ENCODE measurements around the gene MACROD2. TPM values are rescaled to one million over a fixed set of nuclear protein-coding genes. Genes with fewer than 3 reads are reported as not detected.

MACROD2 gene
- total RNA-seq, 1 experiment from 2014 or later = 3.7 TPM

GRCh38 chr20:15643713-15644112 is 1648.4 kb downstream of the MACROD2 start:
- Histone ChIP-seq H3K4me3 (replicated peaks in 1 of 2; ENCODE audit: low read depth in 1 of 2, low read length in 2 of 2) (no peak overlapping the region), H3K9ac (ENCODE audit: low read length) (no peak overlapping the region), H4K20me1 (ENCODE audit: insufficient read depth) (no peaks in the 10 kb centered on the region), H3K27me3 (ENCODE audit: insufficient read depth, low read length) (no peaks in the 10 kb centered on the region), H3K9me3 (ENCODE audit: control insufficient read depth in 1 of 2, insufficient read depth in 1 of 2, low read depth in 1 of 2, low read length in 2 of 2) (peaks cover 0 to 4% of the 10 kb centered on the region in 2 experiments; a peak in 2 of 4 replicates), H3K4me1 (ENCODE audit: control insufficient read depth in 1 of 2, insufficient read depth in 2 of 2, low read length in 2 of 2) (no peaks in the 10 kb centered on the region), H3K9me2 (ENCODE audit: insufficient read depth) (no peaks in the 10 kb centered on the region), H3K36me3 (ENCODE audit: control insufficient read depth in 1 of 2, insufficient read depth in 2 of 2, low read length in 2 of 2) (no peaks in the 10 kb centered on the region), H3K4me2 (ENCODE audit: low read length) (no peak overlapping the region), H2AFZ (ENCODE audit: low read depth, low read length, poor library complexity, severe bottlenecking) (no peak overlapping the region), H3K79me2 (ENCODE audit: insufficient read depth, low read length) (no peaks in the 10 kb centered on the region), H3K27ac (ENCODE audit: low read depth, low read length) (no peak overlapping the region)
- POLR2A ChIA-PET = no interaction called here
- BruUV-seq (replicated peaks) = no TSS peak
- RAD21 ChIA-PET (ENCODE audit: low non-redundant PET in 1 of 2, low total read pairs in 2 of 2, uncharacterized antibody in 2 of 2, unreplicated experiment in 2 of 2) = no interaction called here
- CTCF ChIA-PET = no interaction called here
- TF ChIP-seq ZNF274 (IDR thresholded peaks at IDR 0.05; ENCODE audit: low read depth, low read length) (no peak), EZH2phosphoT487 (IDR thresholded peaks at IDR 0.05; ENCODE audit: borderline replicate concordance) (no peak), CTCF (IDR thresholded peaks at IDR 0.05 in 2 of 3, conservative IDR thresholded peaks at IDR 0.05 in 1 of 3; ENCODE audit: borderline replicate concordance in 1 of 3, insufficient read depth in 1 of 3, low read depth in 2 of 3, low read length in 2 of 3) (peak in 2 of 3 experiments; percentile 25 to 33; a peak in 3 of 6 replicates)
- DNase-seq (ENCODE audit: low read depth, low spot score) (no peak), ATAC-seq (no peak)
- intact Hi-C loops (cut with micrococcal nuclease) = no loop called here

GRCh38 chr20:15645816-15646215 is 1650.5 kb downstream of the MACROD2 start:
- H3K4me1 ChIP-seq (ENCODE audit: control insufficient read depth in 1 of 2, insufficient read depth in 2 of 2, low read length in 2 of 2) = no peaks in the 10 kb centered on the region
- H3K4me3 ChIP-seq (replicated peaks in 1 of 2; ENCODE audit: low read depth in 1 of 2, low read length in 2 of 2) = no peak overlapping the region
- H3K9me3 ChIP-seq (ENCODE audit: control insufficient read depth in 1 of 2, insufficient read depth in 1 of 2, low read depth in 1 of 2, low read length in 2 of 2) = peaks cover 4 to 8% of the 10 kb centered on the region in 2 experiments; a peak in 2 of 4 replicates
- H3K27me3 ChIP-seq (ENCODE audit: insufficient read depth, low read length) = no peaks in the 10 kb centered on the region
- TF ChIP-seq RAD21 (IDR thresholded peaks at IDR 0.05; ENCODE audit: low read depth) = no peak
- no peak for TF ChIP-seq CEBPB (IDR thresholded peaks at IDR 0.05; ENCODE audit: low read depth)
- TF ChIP-seq EGR1 (IDR thresholded peaks at IDR 0.05; ENCODE audit: low read depth) = no peak
- TF ChIP-seq EZH2 (IDR thresholded peaks at IDR 0.05) = no peak
- no peak for TF ChIP-seq CTCF (IDR thresholded peaks at IDR 0.05 in 2 of 3, conservative IDR thresholded peaks at IDR 0.05 in 1 of 3; ENCODE audit: borderline replicate concordance in 1 of 3, insufficient read depth in 1 of 3, low read depth in 2 of 3, low read length in 2 of 3)
- no peak for TF ChIP-seq EZH2phosphoT487 (IDR thresholded peaks at IDR 0.05; ENCODE audit: borderline replicate concordance)
- TF ChIP-seq ZNF274 (IDR thresholded peaks at IDR 0.05; ENCODE audit: low read depth, low read length) = no peak
- TF ChIP-seq ATF3 (IDR thresholded peaks at IDR 0.05) = no peak
- no peak for TF ChIP-seq SRF (IDR thresholded peaks at IDR 0.05; ENCODE audit: low read depth)
- no peak for TF ChIP-seq MAX (IDR thresholded peaks at IDR 0.05)
- no peak for TF ChIP-seq CBX3 (IDR thresholded peaks at IDR 0.05; ENCODE audit: low read depth)
- no peak for TF ChIP-seq YY1 (IDR thresholded peaks at IDR 0.05; ENCODE audit: extremely low read depth, insufficient replicate concordance, low read depth, low read length)
- no peak for TF ChIP-seq ZFX (IDR thresholded peaks at IDR 0.05)
- TF ChIP-seq POLR2AphosphoS5 (IDR thresholded peaks at IDR 0.05; ENCODE audit: low read depth, low read length) = no peak
- no peak for TF ChIP-seq FOSL1 (IDR thresholded peaks at IDR 0.05; ENCODE audit: low read depth)
- no peak for TF ChIP-seq TCF7L2 (IDR thresholded peaks at IDR 0.05; ENCODE audit: borderline replicate concordance, extremely low read depth, insufficient read depth, insufficient read length)
- RAD21 ChIA-PET (ENCODE audit: low non-redundant PET in 1 of 2, low total read pairs in 2 of 2, uncharacterized antibody in 2 of 2, unreplicated experiment in 2 of 2) = no interaction called here
- H3K79me2 ChIP-seq (ENCODE audit: insufficient read depth, low read length) = no peaks in the 10 kb centered on the region
- no peak overlapping the region for H3K27ac ChIP-seq (ENCODE audit: low read depth, low read length)
- no peak for DNase-seq (ENCODE audit: low read depth, low spot score)
- no peaks in the 10 kb centered on the region for H4K20me1 ChIP-seq (ENCODE audit: insufficient read depth)
- BruUV-seq (replicated peaks) = no TSS peak
- no peaks in the 10 kb centered on the region for H3K9me2 ChIP-seq (ENCODE audit: insufficient read depth)
- CTCF ChIA-PET = no interaction called here
- no peak overlapping the region for H2AFZ ChIP-seq (ENCODE audit: low read depth, low read length, poor library complexity, severe bottlenecking)
- no peaks in the 10 kb centered on the region for H3K36me3 ChIP-seq (ENCODE audit: control insufficient read depth in 1 of 2, insufficient read depth in 2 of 2, low read length in 2 of 2)
- no peak for ATAC-seq
- no peak overlapping the region for H3K4me2 ChIP-seq (ENCODE audit: low read length)
- no peak overlapping the region for H3K9ac ChIP-seq (ENCODE audit: low read length)
- POLR2A ChIA-PET = no interaction called here
- intact Hi-C loops (cut with micrococcal nuclease) = no loop called here

All from HCT116 (cell line).